ENCODE results near the gene ARMH2. TPM values are rescaled to one million over a fixed set of nuclear protein-coding genes. Genes with fewer than 3 reads are reported as not detected.

The ARMH2 gene
- total and polyA plus RNA-seq, 2 donors (not counting 3 experiments of a cell fraction or from before 2014, with no cell fraction given): not detected

DNA sequence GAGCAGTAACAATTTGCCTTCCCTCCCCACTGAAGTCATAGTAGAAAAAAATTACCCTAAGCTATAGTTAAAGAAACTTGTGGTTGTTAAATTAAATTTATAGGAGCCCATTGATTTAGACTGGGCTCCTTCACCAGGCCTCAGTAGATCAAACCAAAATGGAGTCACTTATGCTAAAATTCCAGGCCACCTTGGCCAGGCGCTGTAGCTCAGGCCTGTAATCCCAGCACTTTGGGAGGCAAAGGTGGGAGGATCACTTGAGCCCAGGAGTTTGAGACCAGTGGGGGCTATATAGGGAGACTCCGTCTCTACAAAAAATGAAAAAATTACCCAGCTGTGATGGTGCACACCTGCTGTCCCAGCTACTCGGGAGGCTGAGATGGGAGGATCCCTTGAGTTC is 39.0 kb downstream of the ARMH2 start:
- no peaks in the 10 kb centered on the region for H3K4me1 ChIP-seq (ENCODE audit: control insufficient read depth, extremely low read depth, insufficient read depth, low read length)
- no peak overlapping the region for H3K9ac ChIP-seq (replicated peaks; ENCODE audit: extremely low read depth, insufficient read depth, low read length)
- no peak overlapping the region for H3K27ac ChIP-seq (ENCODE audit: insufficient read depth, low read depth, low read length)
- no peaks in the 10 kb centered on the region for H3K36me3 ChIP-seq (ENCODE audit: control insufficient read depth in 2 of 2, extremely low read depth in 1 of 2, insufficient read depth in 2 of 2, low read length in 2 of 2)
- no peak for FAIRE-seq
- H3K4me3 ChIP-seq (replicated peaks in 1 of 3; ENCODE audit: insufficient read depth in 1 of 3, low read depth in 1 of 3, low read length in 3 of 3): no peak overlapping the region
- CTCF ChIA-PET: interaction anchor here (2.4 kb wide), 1 partner anchor 175 kb away, joined by 8 read pairs; no protein-coding TSS in a partner anchor
- no peaks in the 10 kb centered on the region for H3K9me3 ChIP-seq (replicated peaks; ENCODE audit: control insufficient read depth, insufficient read depth, low read length)
- POLR2A ChIA-PET: interaction anchor here (0.7 kb wide), 1 partner anchor 9 kb away, joined by 3 read pairs; no protein-coding TSS in a partner anchor
- intact Hi-C loops (cut with micrococcal nuclease) (no loop called here), dilution Hi-C loops (cut with MboI; ENCODE audit: extremely low pct_ligation_motif_present, low sequenced_read_pairs) (no loop called here)
- no peaks in the 10 kb centered on the region for H4K20me1 ChIP-seq (replicated peaks; ENCODE audit: control insufficient read depth, extremely low read depth, insufficient read depth, low read length)
- no peaks in the 10 kb centered on the region for H3K27me3 ChIP-seq (ENCODE audit: control insufficient read depth in 2 of 2, insufficient read depth in 2 of 2, low read length in 2 of 2)
- no TSS peak for BruUV-seq (replicated peaks)
- DNase-seq (ENCODE audit: low read depth, low spot score): no peak
- H2AFZ ChIP-seq (ENCODE audit: low read depth, low read length): no peak overlapping the region
- no peaks in the 10 kb centered on the region for H3K9me1 ChIP-seq (replicated peaks; ENCODE audit: control insufficient read depth, extremely low read depth, insufficient read depth, low read length)
- no peak overlapping the region for H3K4me2 ChIP-seq (ENCODE audit: insufficient read depth, low read length)
- TF ChIP-seq EZH2 (IDR thresholded peaks at IDR 0.05; ENCODE audit: borderline replicate concordance, low read depth, low read length, severe bottlenecking): no peak
- no peaks in the 10 kb centered on the region for H3K79me2 ChIP-seq (ENCODE audit: control insufficient read depth, insufficient read depth, low read length)

DNA sequence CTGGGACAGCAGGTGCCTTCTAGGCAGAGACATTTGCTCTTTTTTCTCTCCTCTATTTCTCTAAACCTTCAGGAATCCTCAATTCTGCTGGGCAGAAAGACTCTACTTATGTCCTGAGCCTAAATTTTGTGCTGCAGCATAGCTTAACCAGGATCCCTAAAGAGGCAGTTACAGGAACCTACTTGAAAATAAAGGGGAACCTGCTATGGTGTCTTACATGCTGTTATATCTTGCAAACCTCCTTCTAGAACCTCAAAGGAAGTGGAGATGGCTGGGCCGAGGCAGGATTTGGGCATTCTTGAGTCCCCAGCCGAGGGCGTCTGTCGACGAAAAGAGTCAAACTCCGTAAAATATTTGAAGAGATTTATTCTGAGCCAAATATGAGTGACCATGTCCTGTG is 41.1 kb downstream of the ARMH2 start:
- FAIRE-seq (no peak), DNase-seq (ENCODE audit: low read depth, low spot score) (no peak)
- Histone ChIP-seq H3K27me3 (ENCODE audit: control insufficient read depth in 2 of 2, insufficient read depth in 2 of 2, low read length in 2 of 2) (no peaks in the 10 kb centered on the region), H3K36me3 (ENCODE audit: control insufficient read depth in 2 of 2, extremely low read depth in 1 of 2, insufficient read depth in 2 of 2, low read length in 2 of 2) (no peaks in the 10 kb centered on the region), H3K9ac (replicated peaks; ENCODE audit: extremely low read depth, insufficient read depth, low read length) (no peak overlapping the region), H3K27ac (ENCODE audit: insufficient read depth, low read depth, low read length) (no peak overlapping the region), H3K4me1 (ENCODE audit: control insufficient read depth, extremely low read depth, insufficient read depth, low read length) (no peaks in the 10 kb centered on the region), H3K9me1 (replicated peaks; ENCODE audit: control insufficient read depth, extremely low read depth, insufficient read depth, low read length) (no peaks in the 10 kb centered on the region), H4K20me1 (replicated peaks; ENCODE audit: control insufficient read depth, extremely low read depth, insufficient read depth, low read length) (no peaks in the 10 kb centered on the region), H3K9me3 (replicated peaks; ENCODE audit: control insufficient read depth, insufficient read depth, low read length) (no peaks in the 10 kb centered on the region), H3K79me2 (ENCODE audit: control insufficient read depth, insufficient read depth, low read length) (no peaks in the 10 kb centered on the region), H3K4me3 (replicated peaks in 1 of 3; ENCODE audit: insufficient read depth in 1 of 3, low read depth in 1 of 3, low read length in 3 of 3) (no peak overlapping the region), H2AFZ (ENCODE audit: low read depth, low read length) (no peak overlapping the region), H3K4me2 (ENCODE audit: insufficient read depth, low read length) (no peak overlapping the region)
- POLR2A ChIA-PET: no interaction called here
- BruUV-seq (replicated peaks): no TSS peak
- CTCF ChIA-PET: interaction anchor here (1.0 kb wide), 1 partner anchor 14 kb away, joined by 3 read pairs; no protein-coding TSS in a partner anchor
- dilution Hi-C loops (cut with MboI; ENCODE audit: extremely low pct_ligation_motif_present, low sequenced_read_pairs): no loop called here
- TF ChIP-seq MAX (IDR thresholded peaks at IDR 0.05; ENCODE audit: insufficient read depth, insufficient read length) (no peak), MYC (IDR thresholded peaks at IDR 0.05; ENCODE audit: low read depth, low read length) (no peak), GATA2 (IDR thresholded peaks at IDR 0.05; ENCODE audit: insufficient read depth, insufficient read length, low read depth, low read length) (no peak), EZH2 (IDR thresholded peaks at IDR 0.05; ENCODE audit: borderline replicate concordance, low read depth, low read length, severe bottlenecking) (no peak), CTCF (IDR thresholded peaks at IDR 0.05; ENCODE audit: extremely low read depth in 1 of 2, insufficient read depth in 1 of 2, low read depth in 1 of 2, low read length in 2 of 2) (no peak), POLR2AphosphoS5 (IDR thresholded peaks at IDR 0.05; ENCODE audit: insufficient read depth, low read depth, low read length) (no peak), FOS (IDR thresholded peaks at IDR 0.05; ENCODE audit: borderline replicate concordance, insufficient read depth, low read length) (no peak)
- intact Hi-C loops (cut with micrococcal nuclease): no loop called here
